H1 (cell line): ENCODE data around the gene MACROH2A1. TPM values are rescaled to one million over a fixed set of nuclear protein-coding genes. Genes with fewer than 3 reads are reported as not detected.

Experiments used
- CBX5 ChIP-seq: fragments of 300-800, 300-1000 bp; sonication (generic); IDR thresholded peaks from 2 replicates; pipeline ENCODE4 v1.7.1; 2016; ENCODE audit warnings: antibody characterized with exemption, low read length, low read depth
- CTCF ChIP-seq, 3 experiments: IDR thresholded peaks; 1 replicate in 2 of 3; 2 replicates in 1 of 3; pipeline versions ENCODE4 v1.5.1 to v1.6.1; 2011; ENCODE audit warnings: low read length in 3 of 3, mild to moderate bottlenecking in 3 of 3, inconsistent platforms in 2 of 3, low read depth in 1 of 3, moderate library complexity in 1 of 3; ENCODE audit not compliant: insufficient read depth in 1 of 3; ENCODE audit errors: control extremely low read depth in 1 of 3
- EZH2 ChIP-seq: fragments of 200-600 bp; sonication (generic); IDR thresholded peaks from 2 replicates; pipeline ENCODE4 v1.7.1; 2012; ENCODE audit warnings: low read depth, mild to moderate bottlenecking, moderate library complexity, low read length, inconsistent platforms; ENCODE audit not compliant: severe bottlenecking
- KDM1A ChIP-seq: fragments of 200-600, 300-600 bp; sonication (generic); IDR thresholded peaks from 2 replicates; pipeline ENCODE4 v1.7.1; 2016; ENCODE audit warnings: mild to moderate bottlenecking, low read length, borderline replicate concordance
- KDM4A ChIP-seq: IDR thresholded peaks from one replicate; pipeline ENCODE4 v1.7.1; 2012; ENCODE audit warnings: low read depth, mild to moderate bottlenecking, moderate library complexity, low read length, inconsistent platforms; ENCODE audit not compliant: severe bottlenecking
- polyA plus RNA-seq, 7 experiments: library from polyadenylated mRNA; depleted of rRNA in 3 of 7; stranded (reverse) in 5 of 7; unstranded in 2 of 7; fragments of >200 nt in 5 of 7; fragments of 200-250 nt in 2 of 7; gene quantifications; 1 replicate in 5 of 7; 2 replicates in 1 of 7; 4 replicates in 1 of 7; pipeline versions ENCODE4 v1.2.1 to v1.2.3, GENCODE V29; 2011 to 2013; ENCODE audit warnings: missing spikeins in 2 of 7, mixed read lengths in 2 of 7
- total RNA-seq: library from RNA; stranded (reverse); fragmentation: NEBNext Ultra II Directional; extraction: Animal tissue kit (Norgen Biotek cat#: 25700); gene quantifications from 2 replicates; pipeline ENCODE4 v1.2.1, GENCODE V29; 2021
- TF ChIP-seq, protein P1 (sequence below): IDR thresholded peaks from 2 replicates; pipeline ENCODE4 v1.6.1; 2012; ENCODE audit warnings: low read length, inconsistent platforms

MACROH2A1 gene
- total and polyA plus RNA-seq, 2 of the 8 experiments (the other 6 are each of a cell fraction or from before 2014, with no cell fraction given) = 60.0 to 92.3 TPM

- TF ChIP-seq, protein P1, sequence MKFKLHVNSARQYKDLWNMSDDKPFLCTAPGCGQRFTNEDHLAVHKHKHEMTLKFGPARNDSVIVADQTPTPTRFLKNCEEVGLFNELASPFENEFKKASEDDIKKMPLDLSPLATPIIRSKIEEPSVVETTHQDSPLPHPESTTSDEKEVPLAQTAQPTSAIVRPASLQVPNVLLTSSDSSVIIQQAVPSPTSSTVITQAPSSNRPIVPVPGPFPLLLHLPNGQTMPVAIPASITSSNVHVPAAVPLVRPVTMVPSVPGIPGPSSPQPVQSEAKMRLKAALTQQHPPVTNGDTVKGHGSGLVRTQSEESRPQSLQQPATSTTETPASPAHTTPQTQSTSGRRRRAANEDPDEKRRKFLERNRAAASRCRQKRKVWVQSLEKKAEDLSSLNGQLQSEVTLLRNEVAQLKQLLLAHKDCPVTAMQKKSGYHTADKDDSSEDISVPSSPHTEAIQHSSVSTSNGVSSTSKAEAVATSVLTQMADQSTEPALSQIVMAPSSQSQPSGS = no peak
- no peak for TF ChIP-seq KDM1A
- no peak for TF ChIP-seq CTCF (IDR thresholded peaks at IDR 0.05; ENCODE audit: control extremely low read depth in 1 of 3, insufficient read depth in 1 of 3, low read depth in 1 of 3, low read length in 3 of 3)
- no peak for TF ChIP-seq CBX5
- TF ChIP-seq KDM4A = no peak
- TF ChIP-seq EZH2 = no peak
Observed at GRCh38 chr5:135329913-135330797, 68.9 kb downstream of the MACROH2A1 start (continued).
